PC-3 (cell line): ENCODE results near the gene PRRC1.

Source experiments
- CTCF ChIP-seq: fragments of 300-600 bp; sonication (generic); conservative IDR thresholded peaks from 2 replicates; pipeline ENCODE4 v1.5.1; 2017; ENCODE audit warnings: antibody characterized with exemption, low read depth, mild to moderate bottlenecking, low read length
- EZH2 ChIP-seq: fragments of 300-600 bp; sonication (generic); IDR thresholded peaks from one replicate; pipeline ENCODE4 v1.6.1; 2017; ENCODE audit warnings: antibody characterized with exemption, mild to moderate bottlenecking, low read length; ENCODE audit not compliant: unreplicated experiment

- TF ChIP-seq CTCF (no peak), EZH2 (no peak)
These were observed 68.2 kb downstream of the PRRC1 start for GRCh38 chr5:127585661-127586060.
